ENCODE data around the gene DEUP1.
A peak's percentile ranks its signal among the peaks of the same experiment; 100 is the strongest.
"Not testable (repeated sequence)": the region's sequence is repeated elsewhere in the genome, so short reads cannot be mapped to it uniquely, and the experiment has no call there.

The DEUP1 gene

GRCh38 chr11:93359396-93359795 lies 28.9 kb downstream of the DEUP1 start:
- no peak for DNase-seq (ENCODE audit: low read depth, low spot score)

GRCh38 chr11:93361435-93361834 lies 30.9 kb downstream of the DEUP1 start:
- DNase-seq (ENCODE audit: low read depth, low spot score), result no peak

DNA sequence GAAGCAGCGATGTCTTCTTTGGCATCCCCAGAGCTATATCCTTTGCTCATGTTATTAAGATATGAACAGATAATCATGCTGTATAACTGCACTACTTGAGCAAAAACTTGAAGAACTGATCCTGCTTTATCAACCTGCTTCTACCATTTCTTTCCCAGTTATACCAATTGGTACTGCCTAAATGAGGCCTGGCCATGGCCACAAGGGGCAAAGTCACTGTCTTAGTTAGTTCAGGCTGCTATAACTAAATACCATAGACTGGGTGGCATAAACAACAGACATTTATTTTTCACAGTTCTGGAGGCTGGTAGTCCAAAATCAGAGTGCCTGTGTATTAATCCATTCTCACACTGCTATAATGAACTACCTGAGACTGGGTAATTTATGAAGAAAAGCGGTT lies 37.5 kb downstream of the DEUP1 start:
- no peak for DNase-seq (ENCODE audit: low read depth, low spot score)

DNA sequence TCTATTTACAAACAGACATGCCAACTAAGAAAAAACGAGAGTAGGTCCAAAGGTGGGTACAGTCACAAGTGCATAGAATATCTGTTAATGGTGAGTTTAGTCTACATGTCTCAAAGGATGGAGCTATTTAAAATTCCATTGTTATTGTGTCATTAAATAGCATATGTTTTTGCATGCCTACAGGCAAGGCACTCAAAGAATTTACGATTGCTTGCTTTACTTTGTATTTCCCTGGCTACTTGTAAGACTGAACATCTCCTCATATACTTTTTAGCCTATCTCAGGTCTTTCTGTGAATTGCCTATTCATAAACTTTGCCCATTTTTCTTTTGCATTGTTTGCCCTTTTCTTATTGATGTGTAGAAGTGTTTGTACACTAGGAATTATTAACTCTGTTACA lies 39.7 kb downstream of the DEUP1 start:
- DNase-seq (ENCODE audit: low read depth, low spot score), result no peak

- no peak for DNase-seq (ENCODE audit: low read depth, low spot score)
Observed at GRCh38 chr11:93389737-93390136, 59.2 kb downstream of the DEUP1 start.

DNA sequence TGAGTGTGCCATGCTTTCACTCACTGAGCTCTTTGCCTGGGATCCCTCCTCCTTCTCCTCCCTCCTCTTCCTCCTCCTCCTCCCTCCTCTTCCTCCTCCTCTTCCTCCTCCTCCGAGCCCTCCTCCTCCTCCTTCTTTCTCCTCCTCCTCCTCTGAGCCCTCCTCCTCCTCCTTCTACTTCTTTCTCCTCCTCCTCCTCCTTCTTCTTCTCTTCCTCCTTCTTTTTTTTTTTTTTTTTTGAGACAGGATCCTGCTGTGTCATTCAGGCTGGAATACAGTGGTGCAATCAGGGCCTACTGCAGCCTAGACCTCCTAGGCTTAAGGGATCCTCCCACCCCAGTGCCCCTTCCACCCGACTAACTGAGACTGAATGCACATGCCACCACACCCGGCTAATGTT lies 62.3 kb downstream of the DEUP1 start:
- no peak for DNase-seq (ENCODE audit: low read depth, low spot score)

GRCh38 chr11:93393386-93393785 lies 62.8 kb downstream of the DEUP1 start:
- no peak for DNase-seq (ENCODE audit: low read depth, low spot score)

DNA sequence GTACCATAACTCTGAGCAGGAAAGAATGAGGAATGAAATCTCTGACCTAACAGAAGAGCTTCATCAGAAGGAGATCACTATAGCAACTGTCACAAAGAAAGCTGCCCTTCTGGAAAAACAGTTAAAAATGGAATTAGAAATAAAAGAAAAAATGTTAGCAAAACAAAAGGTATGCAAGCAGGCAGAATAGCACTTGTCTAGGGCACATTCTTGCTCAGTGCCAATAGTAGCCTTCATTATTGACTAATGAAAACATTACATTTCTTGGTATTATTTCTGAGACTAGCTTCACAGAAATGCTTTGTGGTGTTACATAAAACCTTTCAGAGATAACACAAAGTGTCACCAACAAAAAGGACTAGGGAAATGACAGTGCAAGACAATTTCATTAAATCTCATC lies 63.9 kb downstream of the DEUP1 start:
- DNase-seq (ENCODE audit: low read depth, low spot score), result no peak

GRCh38 chr11:93396316-93396715 lies 65.8 kb downstream of the DEUP1 start:
- DNase-seq (ENCODE audit: low read depth, low spot score), result no peak

DNA sequence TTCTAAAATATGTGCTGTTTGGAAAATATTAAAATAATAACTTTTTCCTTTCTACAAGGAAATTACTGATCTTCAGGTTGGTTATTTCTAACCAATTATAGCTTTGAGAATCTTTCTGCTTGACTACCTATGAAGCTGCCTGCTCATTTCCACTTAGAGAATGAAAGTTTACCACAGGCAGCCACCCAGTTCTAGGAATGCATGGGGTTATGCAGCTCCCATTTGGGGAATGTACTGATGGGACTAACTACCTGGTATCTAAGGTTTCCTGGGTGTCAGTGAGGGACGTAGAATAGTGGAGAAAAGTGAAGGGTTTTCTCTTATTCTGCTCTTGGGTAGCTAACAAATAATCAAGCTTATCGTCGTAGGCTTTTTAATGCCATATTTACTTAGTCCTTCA lies 73.4 kb downstream of the DEUP1 start:
- no peak for DNase-seq (ENCODE audit: low read depth, low spot score)

GRCh38 chr11:93407777-93408401 lies 77.3 kb downstream of the DEUP1 start:
- no peak for DNase-seq (ENCODE audit: low read depth, low spot score)

- DNase-seq (ENCODE audit: low read depth, low spot score), result no peak
Observed at GRCh38 chr11:93410441-93410840, 79.9 kb downstream of the DEUP1 start.

DNA sequence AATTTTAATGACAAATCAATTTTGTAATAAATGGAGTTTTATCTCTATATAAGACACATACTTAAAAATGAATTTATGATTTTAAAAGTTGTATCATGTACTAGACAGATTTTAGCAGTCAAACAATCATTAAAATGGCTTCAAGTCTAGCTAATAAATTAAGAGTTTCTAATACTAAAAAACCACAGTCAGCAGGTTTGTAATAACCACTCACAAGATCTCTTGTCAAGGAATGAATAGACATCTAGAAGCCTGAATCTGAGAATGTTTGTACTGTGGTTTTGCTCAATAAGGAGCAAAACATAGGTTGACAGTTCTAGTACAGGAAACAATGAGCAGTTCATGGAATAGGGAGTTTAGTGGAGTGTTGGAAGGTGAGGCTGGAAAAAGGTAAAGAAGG lies 81.2 kb downstream of the DEUP1 start:
- DNase-seq (ENCODE audit: low read depth, low spot score), result no peak

DNA sequence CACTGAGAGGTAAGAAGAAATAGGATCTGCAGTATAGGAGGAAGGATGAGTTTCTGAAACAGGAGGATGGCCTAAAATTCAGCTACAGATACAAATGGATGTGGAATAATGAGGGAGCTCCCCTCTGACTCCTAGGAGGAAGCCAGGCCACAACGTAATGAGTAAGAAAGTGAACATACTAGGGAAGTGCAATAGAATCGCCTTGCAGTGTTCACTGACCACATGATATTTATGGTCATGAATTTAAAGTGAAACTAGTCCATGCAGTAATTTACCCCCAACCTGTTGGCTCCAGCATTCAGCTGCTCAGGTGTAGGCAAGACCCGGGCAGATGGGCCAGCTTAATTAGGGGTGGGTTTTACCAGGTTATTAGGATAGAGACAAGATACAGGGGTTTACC lies 101.7 kb downstream of the DEUP1 start:
- DNase-seq (ENCODE audit: low read depth, low spot score), result no peak

DNA sequence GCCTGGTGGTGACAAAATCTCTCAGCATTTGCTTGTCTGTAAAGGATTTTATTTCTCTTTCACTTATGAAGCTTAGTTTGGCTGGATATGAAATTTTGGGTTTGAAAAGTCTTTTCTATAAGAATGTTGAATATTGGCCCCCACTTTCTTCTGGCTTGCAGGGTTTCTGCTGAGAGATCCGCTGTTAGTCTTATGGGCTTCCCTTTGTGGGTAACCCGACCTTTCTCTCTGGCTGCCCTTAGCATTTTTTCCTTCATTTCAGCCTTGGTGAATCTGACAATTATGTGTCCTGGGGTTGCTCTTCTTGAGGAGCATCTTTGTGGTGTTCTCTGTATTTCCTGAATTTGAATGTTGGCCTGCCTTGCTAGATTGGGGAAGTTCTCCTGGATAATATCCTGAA lies 112.7 kb downstream of the DEUP1 start:
- DNase-seq (ENCODE audit: low read depth, low spot score), result not testable (repeated sequence)

- peak; percentile 69 for DNase-seq (ENCODE audit: low read depth, low spot score)
Observed at GRCh38 chr11:93444617-93445073, 114.1 kb downstream of the DEUP1 start.

- DNase-seq (ENCODE audit: low read depth, low spot score), result no peak
Observed at GRCh38 chr11:93458286-93458685, 127.7 kb downstream of the DEUP1 start.

DNA sequence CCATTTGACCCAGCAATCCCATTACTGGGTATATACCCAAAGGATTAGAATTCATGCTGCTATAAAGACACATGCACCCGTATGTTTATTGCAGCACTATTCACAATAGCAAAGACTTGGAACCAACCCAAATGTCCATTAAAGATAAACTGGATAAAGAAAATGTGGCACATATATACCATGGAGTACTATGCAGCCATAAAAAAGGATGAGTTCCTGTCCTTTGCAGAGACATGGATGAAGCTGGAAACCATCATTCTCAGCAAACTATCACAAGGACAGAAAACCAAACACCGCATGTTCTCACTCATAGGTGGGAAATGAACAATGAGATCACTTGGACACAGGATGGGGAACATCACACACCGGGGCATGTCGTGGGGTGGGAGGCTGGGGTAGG lies 133.1 kb downstream of the DEUP1 start:
- not testable (repeated sequence) for DNase-seq (ENCODE audit: low read depth, low spot score)

GRCh38 chr11:93464927-93465540 lies 134.5 kb downstream of the DEUP1 start:
- DNase-seq (ENCODE audit: low read depth, low spot score), result no peak

GRCh38 chr11:93467054-93467453 lies 136.5 kb downstream of the DEUP1 start:
- DNase-seq (ENCODE audit: low read depth, low spot score), result no peak

GRCh38 chr11:93468290-93468689 lies 137.7 kb downstream of the DEUP1 start:
- DNase-seq (ENCODE audit: low read depth, low spot score), result no peak

DNA sequence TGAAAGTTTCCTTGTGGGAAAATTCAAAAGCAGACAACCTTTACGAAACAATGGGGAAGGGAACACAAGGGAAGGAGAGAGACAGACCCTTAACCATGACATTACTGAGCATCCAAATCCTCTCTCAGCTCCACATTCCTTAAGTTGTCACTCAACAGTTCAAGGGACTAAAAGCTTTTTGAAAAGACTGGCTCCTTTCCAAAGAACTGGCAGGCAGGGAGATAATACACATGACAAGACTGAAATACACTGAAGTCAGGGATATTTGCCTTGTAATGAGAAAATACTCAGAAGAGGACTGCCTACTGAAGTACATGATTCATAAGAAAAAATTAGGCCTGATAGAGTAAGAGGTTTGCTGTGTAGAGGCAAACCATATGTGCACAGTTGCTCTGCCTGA lies 143.6 kb downstream of the DEUP1 start:
- DNase-seq (ENCODE audit: low read depth, low spot score), result no peak

DNA sequence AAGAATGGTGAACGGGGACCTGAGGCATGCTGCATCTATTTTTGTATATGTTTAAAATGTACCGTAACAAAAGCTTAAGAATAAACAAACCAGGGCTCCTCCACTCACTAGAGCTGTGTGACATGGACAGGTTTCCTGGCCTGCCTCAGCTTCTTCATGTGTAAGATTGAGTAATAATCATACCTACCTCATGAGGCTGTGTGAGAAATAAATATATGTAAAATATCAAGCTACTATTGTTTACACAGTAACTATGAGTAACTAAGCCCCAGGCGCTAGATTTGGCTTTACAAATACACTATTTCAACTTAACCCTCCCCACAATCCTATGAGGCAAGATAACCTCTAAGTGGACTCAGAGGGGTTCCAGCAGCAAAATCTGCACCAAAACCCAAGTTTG lies 146.3 kb downstream of the DEUP1 start:
- no peak for DNase-seq (ENCODE audit: low read depth, low spot score)

Measured in iPS DF 19.7 (cell line).